Muscle of leg (tissue), 16 donors: ENCODE data around the gene RPS6KA2. TPM values are rescaled to one million over a fixed set of nuclear protein-coding genes. Genes with fewer than 3 reads are reported as not detected.
A peak's percentile ranks its signal among the peaks of the same experiment; 100 is the strongest.

ENCODE experiments used
- DNase-seq: peaks from one replicate; pipeline ENCODE4 v3.0.0; 2013
- H3K27ac ChIP-seq: one replicate; pipeline ENCODE4 v1.5.1; 2013; ENCODE audit warnings: mild to moderate bottlenecking, low read length, control low read depth
- H3K27me3 ChIP-seq: one replicate; pipeline ENCODE4 v1.6.1; 2013; ENCODE audit warnings: low read length; ENCODE audit not compliant: control insufficient read depth, insufficient read depth
- H3K36me3 ChIP-seq: one replicate; pipeline ENCODE4 v1.6.1; 2013; ENCODE audit warnings: low read length; ENCODE audit not compliant: control insufficient read depth, insufficient read depth
- H3K4me1 ChIP-seq: one replicate; pipeline ENCODE4 v1.6.1; 2013; ENCODE audit warnings: low read length; ENCODE audit not compliant: control insufficient read depth, insufficient read depth
- H3K4me3 ChIP-seq: one replicate; pipeline ENCODE4 v1.5.1; 2013; ENCODE audit warnings: low read length, control low read depth
- H3K9me3 ChIP-seq: replicated peaks from 2 replicates; pipeline ENCODE4 v1.6.1; 2013; ENCODE audit warnings: low read depth, low read length; ENCODE audit not compliant: control insufficient read depth
- WGBS: methylation state at CpG from one replicate; pipeline ENCODE4 v1.1.5; 2013; ENCODE audit warnings: missing lambda C conversion rate; ENCODE audit not compliant: insufficient coverage; 5-methylcytosine and 5-hydroxymethylcytosine counted together
- long read RNA-seq, 11 donors: transcript quantifications; one replicate each; lab custom pipeline, GENCODE V29; 2026
- polyA plus RNA-seq, 8 donors: library from polyadenylated mRNA; unstranded; fragments of 120-200 nt; gene quantifications; one replicate each; pipeline versions ENCODE4 v1.2.1 to v1.2.3, GENCODE V29; 2013; ENCODE audit warnings: inconsistent platforms in 1 of 8, low replicate concordance in 1 of 8; ENCODE audit not compliant: insufficient read length in 8 of 8, insufficient read depth in 1 of 8
- total RNA-seq: library from RNA; stranded (reverse); fragments of 120-200 nt; gene quantifications from one replicate; pipeline ENCODE4 v1.2.4, GENCODE V29; 2013

Gene RPS6KA2
- total RNA-seq = 15.4 TPM
- 10 to 100 TPM; 20.9 to 29.2 (median 24.7) TPM for polyA plus RNA-seq
- long read RNA-seq, donor 1, full-length matches to known transcripts = 2 of 2 reads
- long read RNA-seq, donor 1, partial matches to known transcripts = 0 of 2 reads
- long read RNA-seq, donor 1, other reads (novel, unspliced or antisense) = 0 of 2 reads
- long read RNA-seq, donor 2 = 0 reads
- long read RNA-seq, donor 3, full-length matches to known transcripts = 4 of 4 reads
- long read RNA-seq, donor 3, partial matches to known transcripts = 0 of 4 reads
- long read RNA-seq, donor 3, other reads (novel, unspliced or antisense) = 0 of 4 reads
- long read RNA-seq, donor 4, full-length matches to known transcripts = 2 of 2 reads
- long read RNA-seq, donor 4, partial matches to known transcripts = 0 of 2 reads
- long read RNA-seq, donor 4, other reads (novel, unspliced or antisense) = 0 of 2 reads
- long read RNA-seq, donor 5, full-length matches to known transcripts = 5 of 5 reads
- long read RNA-seq, donor 5, partial matches to known transcripts = 0 of 5 reads
- long read RNA-seq, donor 5, other reads (novel, unspliced or antisense) = 0 of 5 reads
- long read RNA-seq, donor 6, full-length matches to known transcripts = 2 of 2 reads
- long read RNA-seq, donor 6, partial matches to known transcripts = 0 of 2 reads
- long read RNA-seq, donor 6, other reads (novel, unspliced or antisense) = 0 of 2 reads
- long read RNA-seq, donor 7 = 0 reads
- long read RNA-seq, donor 8, full-length matches to known transcripts = 3 of 3 reads
- long read RNA-seq, donor 8, partial matches to known transcripts = 0 of 3 reads
- long read RNA-seq, donor 8, other reads (novel, unspliced or antisense) = 0 of 3 reads
- long read RNA-seq, donor 9, full-length matches to known transcripts = 1 of 1 reads
- long read RNA-seq, donor 9, partial matches to known transcripts = 0 of 1 reads
- long read RNA-seq, donor 9, other reads (novel, unspliced or antisense) = 0 of 1 reads
- long read RNA-seq, donor 10 = 0 reads
- long read RNA-seq, donor 11, full-length matches to known transcripts = 3 of 3 reads
- long read RNA-seq, donor 11, partial matches to known transcripts = 0 of 3 reads
- long read RNA-seq, donor 11, other reads (novel, unspliced or antisense) = 0 of 3 reads

- DNase-seq = peak; percentile 100
- peak within 1 kb of the TSS; percentile 76 for H3K4me3 ChIP-seq
- H3K27me3 ChIP-seq = peaks cover 10% of the 10 kb centered on the region
- H3K4me1 ChIP-seq = peaks cover 22% of the 10 kb centered on the region
- WGBS = under 1% methylated on average over 87 of the region's 87 CpGs
- H3K36me3 ChIP-seq = no peaks in the 10 kb centered on the region
- peak within 1 kb of the TSS; percentile 98 for H3K27ac ChIP-seq
- H3K9me3 ChIP-seq = no peaks in the 10 kb centered on the region
These were observed at the start of gene RPS6KA2 for GRCh38 chr6:166627033-166627874. Gene RPS6KA2 (minus strand): TSS chr6:166627251. CDS start chr6:166627019, 232 bp downstream.

GRCh38 chr6:166676270-166676860 is 49.3 kb upstream of the RPS6KA2 start:
- DNase-seq = no peak
- H3K27me3 ChIP-seq = peaks cover 10% of the 10 kb centered on the region
- H3K4me1 ChIP-seq = peaks cover 18% of the 10 kb centered on the region
- no peaks in the 10 kb centered on the region for H3K36me3 ChIP-seq
- no peak overlapping the region for H3K4me3 ChIP-seq
- no peak overlapping the region for H3K27ac ChIP-seq
- H3K9me3 ChIP-seq = no peaks in the 10 kb centered on the region
- 95% methylated on average over 11 of the region's 14 CpGs for WGBS

GRCh38 chr6:166675736-166676135 is 48.7 kb upstream of the RPS6KA2 start:
- Histone ChIP-seq H3K9me3 (no peaks in the 10 kb centered on the region), H3K27ac (no peak overlapping the region), H3K36me3 (no peaks in the 10 kb centered on the region), H3K4me3 (no peak overlapping the region), H3K27me3 (peaks cover 12% of the 10 kb centered on the region), H3K4me1 (peaks cover 18% of the 10 kb centered on the region)
- WGBS = 92% methylated on average over 6 of the region's 9 CpGs
- DNase-seq = no peak

GRCh38 chr6:166673309-166673708 is 46.3 kb upstream of the RPS6KA2 start:
- no peak for DNase-seq
- H3K4me1 ChIP-seq = peaks cover 18% of the 10 kb centered on the region
- H3K9me3 ChIP-seq = no peaks in the 10 kb centered on the region
- WGBS = 14% methylated on average over 3 of the region's 6 CpGs
- H3K27me3 ChIP-seq = peaks cover 13% of the 10 kb centered on the region
- no peak overlapping the region for H3K4me3 ChIP-seq
- H3K27ac ChIP-seq = no peak overlapping the region
- no peaks in the 10 kb centered on the region for H3K36me3 ChIP-seq

GRCh38 chr6:166672624-166673206 is 45.7 kb upstream of the RPS6KA2 start:
- no peak overlapping the region for H3K4me3 ChIP-seq
- 46% methylated on average over 3 of the region's 14 CpGs for WGBS
- DNase-seq = peak; percentile 21

GRCh38 chr6:166672146-166672545 is 45.1 kb upstream of the RPS6KA2 start:
- H3K4me3 ChIP-seq = no peak overlapping the region
- WGBS = 43% methylated on average over 7 of the region's 12 CpGs
- H3K27me3 ChIP-seq = peaks cover 15% of the 10 kb centered on the region

More at GRCh38 chr6:166672624-166673206, 45.7 kb upstream of the RPS6KA2 start:
- Histone ChIP-seq H3K27ac (no peak overlapping the region), H3K36me3 (no peaks in the 10 kb centered on the region), H3K9me3 (no peaks in the 10 kb centered on the region), H3K27me3 (peaks cover 15% of the 10 kb centered on the region), H3K4me1 (peaks cover 18% of the 10 kb centered on the region)

GRCh38 chr6:166671434-166672081 is 44.5 kb upstream of the RPS6KA2 start:
- no peak overlapping the region for H3K27ac ChIP-seq
- H3K9me3 ChIP-seq = no peaks in the 10 kb centered on the region
- H3K36me3 ChIP-seq = no peaks in the 10 kb centered on the region
- no peak for DNase-seq
- peaks cover 18% of the 10 kb centered on the region for H3K4me1 ChIP-seq
- WGBS = 28% methylated on average over 11 of the region's 13 CpGs
- peaks cover 15% of the 10 kb centered on the region for H3K27me3 ChIP-seq
- no peak overlapping the region for H3K4me3 ChIP-seq

More at GRCh38 chr6:166672146-166672545, 45.1 kb upstream of the RPS6KA2 start:
- H3K4me1 ChIP-seq = peaks cover 18% of the 10 kb centered on the region
- no peaks in the 10 kb centered on the region for H3K36me3 ChIP-seq
- no peaks in the 10 kb centered on the region for H3K9me3 ChIP-seq
- no peak for DNase-seq
- H3K27ac ChIP-seq = no peak overlapping the region

GRCh38 chr6:166670894-166671293 is 43.8 kb upstream of the RPS6KA2 start:
- H3K9me3 ChIP-seq = no peaks in the 10 kb centered on the region
- 83% methylated on average over 5 of the region's 5 CpGs for WGBS

More at GRCh38 chr6:166670894-166671293, 43.8 kb upstream of the RPS6KA2 start:
- no peak for DNase-seq
- no peaks in the 10 kb centered on the region for H3K36me3 ChIP-seq
- H3K4me3 ChIP-seq = no peak overlapping the region
- no peak overlapping the region for H3K27ac ChIP-seq
- peaks cover 18% of the 10 kb centered on the region for H3K4me1 ChIP-seq
- H3K27me3 ChIP-seq = peaks cover 15% of the 10 kb centered on the region
